Lower leg skin (tissue), 4 donors: ENCODE data around the gene KRT27. TPM values are rescaled to one million over a fixed set of nuclear protein-coding genes. Genes with fewer than 3 reads are reported as not detected.

Experiments
- DNase-seq, 2 donors: peaks; one replicate each; pipeline ENCODE4 v3.0.0-alpha.2; 2019; ENCODE audit warnings: low spot score in 2 of 2
- H3K4me3 ChIP-seq: fragments of 200-600 bp; sonication (generic); 2 replicates; pipeline ENCODE4 v1.5.1; 2017; ENCODE audit warnings: mild to moderate bottlenecking, low read depth; ENCODE audit not compliant: poor library complexity, severe bottlenecking
- CTCF ChIP-seq, 3 donors: fragments of 450-650 bp; IDR thresholded peaks; one replicate each; pipeline ENCODE4 v1.5.1; 2016; ENCODE audit warnings: antibody characterized with exemption in 3 of 3, mild to moderate bottlenecking in 3 of 3, moderate library complexity in 2 of 3
- POLR2A ChIP-seq, 2 donors: fragments of 450-650 bp; IDR thresholded peaks; one replicate each; pipeline ENCODE4 v1.6.1; 2016 to 2017; ENCODE audit warnings: antibody characterized with exemption in 2 of 2, mild to moderate bottlenecking in 1 of 2, moderate library complexity in 1 of 2
- WGBS, 2 donors: methylation state at CpG; one replicate each; pipeline ENCODE4 v1.1.5; 2018; 5-methylcytosine and 5-hydroxymethylcytosine counted together
- intact Hi-C: fragments of 100-400 bp; cut with DNase I; formaldehyde crosslinking; loops from one replicate; pipeline ENCODE4 v1.15.0; 2023; ENCODE audit warnings: low total_unique reads
- total RNA-seq, 4 donors: library from RNA; depleted of rRNA; stranded (reverse); fragments of >200 nt; gene quantifications; one replicate each; pipeline ENCODE4 v1.1.0, GENCODE V29; 2016

KRT27 gene
- total RNA-seq, 4 donors from 2014 or later = 0.52 to 69.8 (median 1.3) TPM; not detected in 1

- DNase-seq = no peak
- TF ChIP-seq POLR2A (IDR thresholded peaks at IDR 0.05) (no peak), CTCF (IDR thresholded peaks at IDR 0.05) (no peak)
- H3K4me3 ChIP-seq = no peak overlapping the region
- WGBS, 2 donors = 73 to 79% methylated on average over 1 of the region's 1 CpG
- intact Hi-C loops = loop anchor here (10.0 kb wide), 1 partner anchor 471 kb away; the partner anchor contains the start of genes KRTAP9-3 and KRTAP9-8
These were observed 18.6 kb downstream of the KRT27 start for GRCh38 chr17:40763752-40764151.

DNA sequence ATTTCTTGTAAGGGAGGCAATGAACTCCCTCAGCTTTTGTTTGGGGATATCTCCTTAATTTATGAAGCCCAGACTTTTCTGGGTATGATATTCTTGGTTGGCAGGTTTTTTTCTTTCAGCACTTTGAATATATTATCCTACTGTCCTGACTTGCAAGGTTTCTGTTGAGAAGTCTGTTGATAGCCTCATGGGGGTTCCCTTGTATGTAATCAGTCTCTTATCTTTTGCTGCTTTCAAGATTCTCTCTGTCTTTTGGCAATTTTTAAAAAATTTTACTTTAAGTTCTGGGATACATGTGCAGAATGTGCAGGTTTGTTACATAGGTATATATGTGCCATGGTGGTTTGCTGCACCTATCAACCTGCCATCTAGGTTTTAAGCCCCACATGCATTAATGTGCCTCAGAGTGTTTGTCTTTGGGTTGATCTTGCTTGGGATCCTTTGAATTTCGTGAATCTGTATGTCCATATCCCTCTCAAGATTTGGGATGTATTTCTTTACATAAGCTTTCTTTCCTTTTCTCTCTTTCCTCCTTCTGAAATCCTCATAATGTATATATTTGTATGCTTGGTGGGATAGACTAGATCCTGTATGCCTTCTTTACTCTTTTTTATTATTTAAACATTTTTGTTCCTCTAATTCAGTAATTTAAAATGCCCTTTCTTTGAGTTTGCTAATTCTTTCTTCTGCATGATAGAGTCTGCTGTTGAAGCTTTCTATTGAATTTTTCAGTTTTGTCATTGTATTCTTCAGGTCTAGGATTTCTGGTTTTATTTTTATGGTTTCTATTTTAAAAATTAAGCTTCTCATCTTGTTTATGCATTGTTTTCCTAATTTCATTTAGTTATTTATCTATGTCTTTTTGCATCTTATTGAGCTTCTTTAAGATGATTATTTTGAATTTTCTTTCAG is 22.0 kb downstream of the KRT27 start:
- WGBS, 2 donors = 15 to 18% methylated on average over 1 of the region's 1 CpG
- TF ChIP-seq CTCF (IDR thresholded peaks at IDR 0.05) (no peak), POLR2A (IDR thresholded peaks at IDR 0.05) (no peak)
- no peak for DNase-seq
- H3K4me3 ChIP-seq = no peak overlapping the region
- intact Hi-C loops = loop anchor here (10.0 kb wide), 1 partner anchor 474 kb away; the partner anchor contains the start of genes KRTAP9-3 and KRTAP9-8

GRCh38 chr17:40755231-40755630 is 27.1 kb downstream of the KRT27 start, which contains the start of gene KRT25:
TSS of gene KRT25 (minus strand) at chr17:40755331. CDS start at chr17:40755271, 60 bp downstream.
- WGBS, 2 donors = 72 to 75% methylated on average over 4 of the region's 4 CpGs
- intact Hi-C loops = no loop called here

DNA sequence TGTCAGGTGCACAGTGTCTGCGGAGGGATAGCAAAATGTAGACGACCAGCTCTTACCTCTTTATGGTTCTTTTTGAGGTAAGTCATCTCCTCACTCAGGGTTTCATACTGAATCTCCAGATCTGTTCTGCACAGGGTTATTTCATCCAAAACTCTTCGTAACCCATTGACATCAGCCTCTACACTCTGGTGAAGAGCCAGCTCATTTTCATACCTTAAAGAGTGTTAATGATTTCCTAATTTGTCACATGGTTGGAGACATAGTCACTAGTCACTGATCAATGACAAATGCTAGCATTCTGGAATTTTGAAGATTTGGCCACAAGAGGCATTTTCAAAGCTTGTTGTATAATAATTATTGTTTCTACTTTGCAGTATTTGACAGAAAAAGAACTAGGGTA is 28.5 kb downstream of the KRT27 start:
- H3K4me3 ChIP-seq = no peak overlapping the region
- intact Hi-C loops = no loop called here
- TF ChIP-seq CTCF (IDR thresholded peaks at IDR 0.05) (no peak), POLR2A (IDR thresholded peaks at IDR 0.05) (no peak)
- no peak for DNase-seq
- 86 to 92% methylated on average over 3 of the region's 3 CpGs for WGBS, 2 donors

More at GRCh38 chr17:40755231-40755630, 27.1 kb downstream of the KRT27 start, which contains the start of gene KRT25:
- H3K4me3 ChIP-seq = no peak within 1 kb of the TSS
- TF ChIP-seq POLR2A (IDR thresholded peaks at IDR 0.05) (no peak), CTCF (IDR thresholded peaks at IDR 0.05) (no peak)
- no peak for DNase-seq

- TF ChIP-seq CTCF (IDR thresholded peaks at IDR 0.05) (no peak), POLR2A (IDR thresholded peaks at IDR 0.05) (no peak)
- no peak overlapping the region for H3K4me3 ChIP-seq
- DNase-seq = no peak
- 84% methylated on average over 14 of the region's 14 CpGs for WGBS, 2 donors
- intact Hi-C loops = no loop called here
These were observed 31.3 kb downstream of the KRT27 start for GRCh38 chr17:40751065-40751464.
